Trophoblast cell (in vitro differentiated cells and primary cell): ENCODE data around the gene PRR23A.

Source experiments
- DNase-seq, 2 donors: peaks; one replicate each; pipeline ENCODE4 v3.0.0-alpha.2; 2016
- H2AFZ ChIP-seq: 2 replicates; pipeline ENCODE4 v1.6.1; 2013; ENCODE audit warnings: low read length, moderate library complexity, mild to moderate bottlenecking; ENCODE audit not compliant: insufficient read depth, poor library complexity
- H2AK5ac ChIP-seq: 2 replicates; pipeline ENCODE4 v1.6.1; 2013; ENCODE audit warnings: mild to moderate bottlenecking, low read length
- H2BK120ac ChIP-seq: 2 replicates; pipeline ENCODE4 v1.6.1; 2013; ENCODE audit warnings: low read length, mild to moderate bottlenecking, moderate library complexity; ENCODE audit not compliant: insufficient read depth, poor library complexity
- H2BK12ac ChIP-seq: 2 replicates; pipeline ENCODE4 v1.6.1; 2013; ENCODE audit warnings: mild to moderate bottlenecking, low read length, moderate library complexity
- H2BK5ac ChIP-seq: 2 replicates; pipeline ENCODE4 v1.6.1; 2013; ENCODE audit warnings: low read length, low read depth, moderate library complexity, mild to moderate bottlenecking; ENCODE audit not compliant: poor library complexity
- H3K14ac ChIP-seq: 2 replicates; pipeline ENCODE4 v1.6.1; 2013; ENCODE audit warnings: mild to moderate bottlenecking, low read length
- H3K18ac ChIP-seq: 2 replicates; pipeline ENCODE4 v1.6.1; 2013; ENCODE audit warnings: mild to moderate bottlenecking, low read length
- H3K23ac ChIP-seq: 2 replicates; pipeline ENCODE4 v1.6.1; 2013; ENCODE audit warnings: low read length
- H3K27ac ChIP-seq: 2 replicates; pipeline ENCODE4 v1.5.1; 2013; ENCODE audit warnings: low read depth, mild to moderate bottlenecking, inconsistent platforms, low read length, moderate library complexity
- H3K27me3 ChIP-seq: 2 replicates; pipeline ENCODE4 v1.6.1; 2013; ENCODE audit warnings: inconsistent platforms, mild to moderate bottlenecking, low read length, moderate library complexity; ENCODE audit not compliant: insufficient read depth
- H3K36me3 ChIP-seq, 2 experiments: 1 replicate in 1 of 2; 2 replicates in 1 of 2; pipeline ENCODE4 v1.6.1; 2013; ENCODE audit warnings: low read length in 2 of 2, mild to moderate bottlenecking in 2 of 2, moderate library complexity in 1 of 2; ENCODE audit not compliant: insufficient read depth in 2 of 2, control insufficient read depth in 1 of 2
- H3K4ac ChIP-seq: 2 replicates; pipeline ENCODE4 v1.6.1; 2013; ENCODE audit warnings: low read depth, mild to moderate bottlenecking, low read length, moderate library complexity
- H3K4me1 ChIP-seq, 2 experiments: 1 replicate in 1 of 2; 2 replicates in 1 of 2; pipeline ENCODE4 v1.6.1; 2013; ENCODE audit warnings: low read length in 2 of 2, mild to moderate bottlenecking in 2 of 2, moderate library complexity in 1 of 2; ENCODE audit not compliant: insufficient read depth in 2 of 2, control insufficient read depth in 1 of 2
- H3K4me2 ChIP-seq: 2 replicates; pipeline ENCODE4 v1.6.1; 2013; ENCODE audit warnings: inconsistent platforms, mild to moderate bottlenecking, low read length, moderate library complexity
- H3K4me3 ChIP-seq: 2 replicates; pipeline ENCODE4 v1.5.1; 2013; ENCODE audit warnings: mild to moderate bottlenecking, low read depth, low read length, inconsistent platforms
- H3K79me1 ChIP-seq: one replicate; pipeline ENCODE4 v1.6.1; 2013; ENCODE audit warnings: low read length
- H3K79me2 ChIP-seq: 2 replicates; pipeline ENCODE4 v1.6.1; 2013; ENCODE audit warnings: low read length, mild to moderate bottlenecking; ENCODE audit not compliant: control insufficient read depth, insufficient read depth, poor library complexity
- H3K9ac ChIP-seq: 2 replicates; pipeline ENCODE4 v1.6.1; 2013; ENCODE audit warnings: mild to moderate bottlenecking, low read length
- H3K9me3 ChIP-seq: 2 replicates; pipeline ENCODE4 v1.6.1; 2013; ENCODE audit warnings: low read depth, mild to moderate bottlenecking, control low read depth, inconsistent platforms, low read length; ENCODE audit not compliant: insufficient read depth
- H4K12ac ChIP-seq: 2 replicates; pipeline ENCODE4 v1.6.1; 2013; ENCODE audit warnings: low read depth, mild to moderate bottlenecking, low read length, moderate library complexity
- H4K8ac ChIP-seq: 2 replicates; pipeline ENCODE4 v1.6.1; 2013; ENCODE audit warnings: low read depth, mild to moderate bottlenecking, low read length, moderate library complexity
- H4K91ac ChIP-seq: one replicate; pipeline ENCODE4 v1.6.1; 2013; ENCODE audit warnings: low read depth, mild to moderate bottlenecking, low read length, moderate library complexity
- WGBS: extraction: QIAGEN DNeasy Blood & Tissue Kit; methylation state at CpG from one replicate; pipeline ENCODE4 v1.1.7; 2013; ENCODE audit warnings: missing lambda C conversion rate; ENCODE audit not compliant: insufficient read length, insufficient coverage; ENCODE audit errors: extremely low coverage; 5-methylcytosine and 5-hydroxymethylcytosine counted together

The PRR23A gene

DNA sequence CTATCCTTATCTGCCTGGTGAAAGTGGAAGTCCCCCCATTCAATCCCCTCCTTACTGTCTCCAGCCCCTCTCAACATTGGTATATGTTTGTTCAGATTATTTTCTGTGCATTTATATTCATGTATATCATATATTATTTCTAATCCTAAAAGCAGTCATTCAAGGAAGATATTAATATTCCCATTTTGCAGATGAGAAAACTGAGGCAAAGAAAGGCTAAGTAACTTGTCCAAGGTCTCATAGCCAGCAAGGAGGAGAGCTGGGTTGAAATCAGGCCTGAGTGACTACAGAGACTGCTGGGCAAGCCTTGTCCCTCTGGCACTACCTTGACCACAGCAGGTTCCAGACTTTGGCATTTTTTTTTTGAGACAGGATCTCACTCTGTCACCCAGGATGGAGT is 30.0 kb downstream of the PRR23A start:
- no peak overlapping the region for H3K4me2 ChIP-seq

DNA sequence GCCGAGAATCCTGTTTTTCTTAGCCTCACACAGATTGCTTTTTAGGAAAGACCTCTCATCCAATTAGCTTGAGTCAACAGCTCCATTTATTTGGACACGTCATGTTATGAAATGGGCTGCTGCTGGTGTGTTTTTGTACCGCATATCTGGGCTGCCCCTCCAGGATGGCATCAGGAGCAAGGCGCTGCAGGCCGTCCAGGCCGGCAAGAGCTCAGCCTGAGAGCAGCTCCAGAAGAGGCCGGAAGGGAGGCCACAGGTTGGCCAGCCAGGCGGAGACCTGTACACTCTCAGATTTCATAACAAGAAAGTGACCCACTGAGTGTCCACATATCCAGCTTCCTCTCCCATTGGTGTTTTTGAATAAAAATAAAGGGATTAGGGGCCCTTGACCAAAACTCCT is 30.7 kb downstream of the PRR23A start:
- Histone ChIP-seq H4K91ac (no peak overlapping the region), H2BK120ac (no peak overlapping the region), H3K36me3 (no peaks in the 10 kb centered on the region), H3K9me3 (peaks cover 3% of the 10 kb centered on the region), H2BK12ac (no peak overlapping the region), H3K4ac (no peak overlapping the region), H3K18ac (no peak overlapping the region), H3K27me3 (no peaks in the 10 kb centered on the region), H3K79me1 (no peaks in the 10 kb centered on the region), H3K4me2 (no peak overlapping the region), H2BK5ac (no peak overlapping the region), H4K8ac (no peak overlapping the region), H3K4me1 (no peaks in the 10 kb centered on the region), H2AK5ac (no peak overlapping the region), H3K9ac (no peak overlapping the region), H3K27ac (no peak overlapping the region), H4K12ac (no peak overlapping the region), H3K23ac (no peak overlapping the region), H2AFZ (no peak overlapping the region), H3K4me3 (no peak overlapping the region), H3K79me2 (no peaks in the 10 kb centered on the region), H3K14ac (no peak overlapping the region)
- no CpG with 5 or more reads among the region's 8 CpGs for WGBS
- DNase-seq: no peak

More for the DNA sequence above, 30.0 kb downstream of the PRR23A start:
- no peak overlapping the region for H3K4ac ChIP-seq
- H4K8ac ChIP-seq: no peak overlapping the region
- H3K9me3 ChIP-seq: peaks cover 3% of the 10 kb centered on the region
- H3K9ac ChIP-seq: no peak overlapping the region
- no peak overlapping the region for H2BK12ac ChIP-seq
- H4K12ac ChIP-seq: no peak overlapping the region
- no peaks in the 10 kb centered on the region for H3K79me1 ChIP-seq
- no peak overlapping the region for H2AFZ ChIP-seq
- no peak overlapping the region for H3K23ac ChIP-seq
- H3K4me3 ChIP-seq: no peak overlapping the region
- no peak overlapping the region for H4K91ac ChIP-seq
- no peaks in the 10 kb centered on the region for H3K27me3 ChIP-seq
- no peak for DNase-seq
- H2BK120ac ChIP-seq: no peak overlapping the region
- H3K36me3 ChIP-seq: no peaks in the 10 kb centered on the region
- H2BK5ac ChIP-seq: no peak overlapping the region
- H3K27ac ChIP-seq: no peak overlapping the region
- no peaks in the 10 kb centered on the region for H3K4me1 ChIP-seq
- H3K14ac ChIP-seq: no peak overlapping the region
- no peaks in the 10 kb centered on the region for H3K79me2 ChIP-seq
- H3K18ac ChIP-seq: no peak overlapping the region
- H2AK5ac ChIP-seq: no peak overlapping the region

GRCh38 chr3:138974462-138974861 is 31.6 kb downstream of the PRR23A start:
- no peak overlapping the region for H3K4me2 ChIP-seq
- no peak for DNase-seq
- H3K9ac ChIP-seq: no peak overlapping the region
- H4K12ac ChIP-seq: no peak overlapping the region
- H2AFZ ChIP-seq: no peak overlapping the region
- H2BK120ac ChIP-seq: no peak overlapping the region
- H3K27me3 ChIP-seq: no peaks in the 10 kb centered on the region
- H3K36me3 ChIP-seq: no peaks in the 10 kb centered on the region
- no peaks in the 10 kb centered on the region for H3K4me1 ChIP-seq
- H2BK12ac ChIP-seq: no peak overlapping the region
- no peak overlapping the region for H3K18ac ChIP-seq
- no peak overlapping the region for H3K23ac ChIP-seq
- H3K27ac ChIP-seq: no peak overlapping the region
- no peak overlapping the region for H4K91ac ChIP-seq
- no peak overlapping the region for H2AK5ac ChIP-seq
- peaks cover 3% of the 10 kb centered on the region for H3K9me3 ChIP-seq
- no peaks in the 10 kb centered on the region for H3K79me2 ChIP-seq
- WGBS: no CpG with 5 or more reads among the region's 5 CpGs
- no peak overlapping the region for H3K4ac ChIP-seq
- no peak overlapping the region for H2BK5ac ChIP-seq
- no peak overlapping the region for H3K14ac ChIP-seq
- no peak overlapping the region for H3K4me3 ChIP-seq
- no peak overlapping the region for H4K8ac ChIP-seq
- no peaks in the 10 kb centered on the region for H3K79me1 ChIP-seq

- no peaks in the 10 kb centered on the region for H3K79me2 ChIP-seq
- no peak overlapping the region for H2AK5ac ChIP-seq
- H4K12ac ChIP-seq: no peak overlapping the region
- H3K4me2 ChIP-seq: no peak overlapping the region
- H4K8ac ChIP-seq: no peak overlapping the region
- DNase-seq: no peak
- no peak overlapping the region for H2BK120ac ChIP-seq
- no peak overlapping the region for H4K91ac ChIP-seq
- H3K9me3 ChIP-seq: peaks cover 3% of the 10 kb centered on the region
- no peak overlapping the region for H2BK5ac ChIP-seq
- no peak overlapping the region for H3K27ac ChIP-seq
- H3K27me3 ChIP-seq: no peaks in the 10 kb centered on the region
- no peaks in the 10 kb centered on the region for H3K36me3 ChIP-seq
- H2AFZ ChIP-seq: no peak overlapping the region
- no peaks in the 10 kb centered on the region for H3K4me1 ChIP-seq
- no peak overlapping the region for H2BK12ac ChIP-seq
- H3K4ac ChIP-seq: no peak overlapping the region
- no CpG with 5 or more reads among the region's 5 CpGs for WGBS
- no peak overlapping the region for H3K18ac ChIP-seq
- H3K4me3 ChIP-seq: no peak overlapping the region
- no peak overlapping the region for H3K14ac ChIP-seq
- H3K23ac ChIP-seq: no peak overlapping the region
- no peak overlapping the region for H3K9ac ChIP-seq
- H3K79me1 ChIP-seq: no peaks in the 10 kb centered on the region
Observed at GRCh38 chr3:138972941-138973340, 33.1 kb downstream of the PRR23A start.
